Erythroblast (primary cell): ENCODE data around the gene BRD4.

Experiments used
- GATA1 ChIP-seq: IDR thresholded peaks from 2 replicates; pipeline ENCODE4 v1.6.1; 2011; ENCODE audit warnings: low read depth, mild to moderate bottlenecking, control low read depth, low read length, moderate library complexity
- POLR2A ChIP-seq: IDR thresholded peaks from 2 replicates; pipeline ENCODE4 v1.6.1; 2011; ENCODE audit warnings: mild to moderate bottlenecking, low read length

GRCh38 chr19:15266683-15267082, 65.7 kb downstream of the BRD4 start:
- TF ChIP-seq POLR2A (no peak), GATA1 (no peak)
